Measurements from ENCODE around the gene RAG2. TPM values are rescaled to one million over a fixed set of nuclear protein-coding genes. Genes with fewer than 3 reads are reported as not detected.

The RAG2 gene
- total and polyA plus RNA-seq, 7 donors: 0.43 TPM; not detected in 6

DNA sequence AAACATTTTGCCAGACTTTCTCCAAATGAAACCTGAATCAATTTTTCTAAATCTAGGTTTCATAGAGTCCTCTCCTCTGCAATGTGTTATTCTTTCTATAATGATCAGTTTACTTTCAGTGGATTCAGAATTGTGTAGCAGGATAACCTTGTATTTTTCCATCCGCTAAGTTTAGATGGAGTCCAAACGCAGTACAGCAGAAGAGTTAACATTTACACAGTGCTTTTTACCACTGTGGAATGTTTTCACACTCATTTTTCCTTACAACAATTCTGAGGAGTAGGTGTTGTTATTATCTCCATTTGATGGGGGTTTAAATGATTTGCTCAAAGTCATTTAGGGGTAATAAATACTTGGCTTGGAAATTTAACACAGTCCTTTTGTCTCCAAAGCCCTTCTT is 20.7 kb downstream of the RAG2 start:
- TF ChIP-seq, protein P1, sequence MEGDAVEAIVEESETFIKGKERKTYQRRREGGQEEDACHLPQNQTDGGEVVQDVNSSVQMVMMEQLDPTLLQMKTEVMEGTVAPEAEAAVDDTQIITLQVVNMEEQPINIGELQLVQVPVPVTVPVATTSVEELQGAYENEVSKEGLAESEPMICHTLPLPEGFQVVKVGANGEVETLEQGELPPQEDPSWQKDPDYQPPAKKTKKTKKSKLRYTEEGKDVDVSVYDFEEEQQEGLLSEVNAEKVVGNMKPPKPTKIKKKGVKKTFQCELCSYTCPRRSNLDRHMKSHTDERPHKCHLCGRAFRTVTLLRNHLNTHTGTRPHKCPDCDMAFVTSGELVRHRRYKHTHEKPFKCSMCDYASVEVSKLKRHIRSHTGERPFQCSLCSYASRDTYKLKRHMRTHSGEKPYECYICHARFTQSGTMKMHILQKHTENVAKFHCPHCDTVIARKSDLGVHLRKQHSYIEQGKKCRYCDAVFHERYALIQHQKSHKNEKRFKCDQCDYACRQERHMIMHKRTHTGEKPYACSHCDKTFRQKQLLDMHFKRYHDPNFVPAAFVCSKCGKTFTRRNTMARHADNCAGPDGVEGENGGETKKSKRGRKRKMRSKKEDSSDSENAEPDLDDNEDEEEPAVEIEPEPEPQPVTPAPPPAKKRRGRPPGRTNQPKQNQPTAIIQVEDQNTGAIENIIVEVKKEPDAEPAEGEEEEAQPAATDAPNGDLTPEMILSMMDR (IDR thresholded peaks at IDR 0.05): no peak
- no peak for ATAC-seq
- no peaks in the 10 kb centered on the region for H3K4me1 ChIP-seq
- 53 to 62% (median 60%) methylated on average over 2 of the region's 2 CpGs for WGBS, 3 donors
- no peaks in the 10 kb centered on the region for H3K36me3 ChIP-seq (ENCODE audit: insufficient read depth in 1 of 2, low read depth in 1 of 2)
- intact Hi-C loops (cut with DNase I): no loop called here
- H3K27ac ChIP-seq: no peak overlapping the region
- H3K4me3 ChIP-seq: no peak overlapping the region
- H3K27me3 ChIP-seq (ENCODE audit: insufficient read depth in 3 of 3, low read length in 2 of 3): peaks cover 0 to 6% (median 5%) of the 10 kb centered on the region in 3 donors
- no peak for DNase-seq
- no peaks in the 10 kb centered on the region for H3K9me3 ChIP-seq

DNA sequence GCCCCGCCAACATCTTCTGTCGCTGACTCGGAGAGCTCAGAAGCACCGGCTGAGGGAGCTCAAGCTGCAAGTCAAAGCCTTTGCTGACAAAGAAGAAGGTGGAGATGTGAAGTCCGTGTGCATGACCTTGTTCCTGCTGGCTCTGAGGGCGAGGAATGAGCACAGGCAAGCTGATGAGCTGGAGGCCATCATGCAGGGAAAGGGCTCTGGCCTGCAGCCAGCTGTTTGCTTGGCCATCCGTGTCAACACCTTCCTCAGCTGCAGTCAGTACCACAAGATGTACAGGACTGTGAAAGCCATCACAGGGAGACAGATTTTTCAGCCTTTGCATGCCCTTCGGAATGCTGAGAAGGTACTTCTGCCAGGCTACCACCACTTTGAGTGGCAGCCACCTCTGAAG is 23.6 kb downstream of the RAG2 start:
- H3K4me1 ChIP-seq: no peaks in the 10 kb centered on the region
- intact Hi-C loops (cut with DNase I): no loop called here
- WGBS, 3 donors: 81 to 84% (median 83%) methylated on average over 8 of the region's 8 CpGs
- no peak for DNase-seq
- H3K4me3 ChIP-seq: no peak overlapping the region
- H3K27me3 ChIP-seq (ENCODE audit: insufficient read depth in 3 of 3, low read length in 2 of 3): peaks cover 0 to 7% (median 6%) of the 10 kb centered on the region in 3 donors
- H3K36me3 ChIP-seq (ENCODE audit: insufficient read depth in 1 of 2, low read depth in 1 of 2): no peaks in the 10 kb centered on the region
- H3K27ac ChIP-seq: no peak overlapping the region
- no peaks in the 10 kb centered on the region for H3K9me3 ChIP-seq
- no peak for ATAC-seq
- TF ChIP-seq, protein P1 (IDR thresholded peaks at IDR 0.05): no peak

DNA sequence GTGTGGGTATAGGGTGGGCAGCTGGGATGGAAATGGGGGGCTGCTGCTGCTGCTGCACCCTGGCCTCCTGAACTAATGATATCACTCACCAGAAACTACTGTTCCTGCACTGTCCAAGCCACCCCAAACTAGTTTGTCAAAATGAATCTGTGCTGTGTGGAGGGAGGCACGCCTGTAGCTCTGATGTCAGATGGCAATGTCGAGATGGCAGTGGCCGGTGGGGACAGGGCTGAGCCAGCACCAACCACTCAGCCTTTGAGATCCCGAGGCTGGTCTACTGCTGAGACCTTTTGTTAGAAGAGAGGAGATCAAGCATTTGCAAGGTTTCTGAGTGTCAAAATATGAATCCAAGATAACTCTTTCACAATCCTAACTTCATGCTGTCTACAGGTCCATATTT is 28.9 kb downstream of the RAG2 start:
- TF ChIP-seq, protein P1 (IDR thresholded peaks at IDR 0.05): no peak
- no peaks in the 10 kb centered on the region for H3K9me3 ChIP-seq
- intact Hi-C loops (cut with DNase I): no loop called here
- no peak overlapping the region for H3K27ac ChIP-seq
- no peaks in the 10 kb centered on the region for H3K4me1 ChIP-seq
- WGBS, 3 donors: 66 to 73% (median 67%) methylated on average over 4 of the region's 4 CpGs
- ATAC-seq (no peak), DNase-seq (no peak)
- H3K27me3 ChIP-seq (ENCODE audit: insufficient read depth in 3 of 3, low read length in 2 of 3): peaks cover 0 to 7% (median 0%) of the 10 kb centered on the region in 3 donors
- H3K4me3 ChIP-seq: no peak overlapping the region
- no peaks in the 10 kb centered on the region for H3K36me3 ChIP-seq (ENCODE audit: insufficient read depth in 1 of 2, low read depth in 1 of 2)

DNA sequence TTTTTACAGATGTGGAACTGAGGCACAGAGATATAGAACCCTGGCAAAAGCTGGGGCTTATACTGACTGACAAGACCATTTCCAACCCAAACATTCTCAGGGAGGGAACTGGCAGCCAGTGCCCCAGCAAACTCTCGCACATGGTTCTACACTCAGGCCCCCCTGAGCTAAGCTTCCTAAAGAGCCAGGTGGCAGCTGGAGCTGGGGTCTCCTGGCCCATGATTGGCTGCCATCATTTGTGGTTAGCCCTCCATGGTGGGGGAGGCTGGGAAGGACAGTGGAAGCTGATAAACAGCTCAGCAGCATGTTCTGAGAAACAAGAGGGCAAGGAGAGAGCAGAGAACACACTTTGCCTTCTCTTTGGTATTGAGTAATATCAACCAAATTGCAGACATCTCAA is 30.3 kb downstream of the RAG2 start, which contains the start of gene RAG1:
RAG1 (plus strand) TSS at position 314 of the 400 bp plus-strand sequence. CDS start 5,298 bp downstream, outside the sequence.
- TF ChIP-seq, protein P1 (IDR thresholded peaks at IDR 0.05): no peak
- ATAC-seq: no peak
- H3K27me3 ChIP-seq (ENCODE audit: insufficient read depth in 3 of 3, low read length in 2 of 3): peaks cover 0 to 5% (median 0%) of the 10 kb centered on the region in 3 donors
- DNase-seq: no peak
- no peaks in the 10 kb centered on the region for H3K36me3 ChIP-seq (ENCODE audit: insufficient read depth in 1 of 2, low read depth in 1 of 2)
- WGBS, 3 donors: 67 to 88% (median 80%) methylated on average over 1 of the region's 1 CpG
- no peak within 1 kb of the TSS for H3K4me3 ChIP-seq
- intact Hi-C loops (cut with DNase I): no loop called here
- H3K4me1 ChIP-seq: no peaks in the 10 kb centered on the region
- H3K27ac ChIP-seq: no peak within 1 kb of the TSS
- no peaks in the 10 kb centered on the region for H3K9me3 ChIP-seq

DNA sequence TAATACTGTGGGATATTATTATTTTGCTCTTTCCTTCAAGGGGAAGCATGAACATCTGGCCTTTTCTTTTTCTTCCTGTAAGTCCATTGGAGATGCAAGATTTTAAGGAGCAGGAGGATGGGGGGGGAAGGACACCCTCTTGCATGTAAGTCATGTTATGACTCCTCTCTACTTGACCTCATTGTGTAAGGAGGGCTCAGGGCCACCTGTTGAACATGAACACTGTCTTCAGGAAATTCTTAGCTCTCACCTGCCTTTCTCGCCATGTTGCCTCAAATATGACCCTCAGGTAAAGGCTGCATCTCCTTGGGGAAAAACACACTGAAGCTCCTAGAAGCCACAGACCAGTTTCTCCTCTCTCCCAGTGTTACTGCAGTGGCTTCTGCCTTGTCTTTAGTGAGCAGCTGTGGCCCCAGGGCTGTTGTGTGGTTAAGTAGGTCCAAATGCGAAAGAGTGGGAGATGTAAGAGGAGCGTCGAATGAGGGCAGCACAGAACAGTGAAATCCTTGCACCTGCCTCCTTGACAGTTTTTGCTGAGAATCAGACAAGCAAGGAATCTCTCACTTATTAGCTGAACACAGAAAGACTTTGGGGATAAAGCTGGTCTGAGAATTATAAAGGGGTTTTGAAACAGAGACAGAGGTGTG is 31.5 kb downstream of the RAG2 start:
- WGBS, 3 donors: 87 to 97% (median 89%) methylated on average over 4 of the region's 4 CpGs
- no peak for DNase-seq
- no peaks in the 10 kb centered on the region for H3K4me1 ChIP-seq
- H3K27ac ChIP-seq: no peak overlapping the region
- H3K4me3 ChIP-seq: no peak overlapping the region
- TF ChIP-seq, protein P1 (IDR thresholded peaks at IDR 0.05): no peak
- intact Hi-C loops (cut with DNase I): no loop called here
- no peak for ATAC-seq
- H3K9me3 ChIP-seq: no peaks in the 10 kb centered on the region
- no peaks in the 10 kb centered on the region for H3K27me3 ChIP-seq (ENCODE audit: insufficient read depth in 3 of 3, low read length in 2 of 3)
- no peaks in the 10 kb centered on the region for H3K36me3 ChIP-seq (ENCODE audit: insufficient read depth in 1 of 2, low read depth in 1 of 2)

Measured in psoas muscle (tissue), 8 donors.